Caco-2 (cell line): ENCODE data around the gene PRDM11. TPM values are rescaled to one million over a fixed set of nuclear protein-coding genes. Genes with fewer than 3 reads are reported as not detected.

Experiments
- BruUV-seq: library from RNA; stranded (reverse); fragments of 400-500 nt; replicated peaks from 2 replicates; lab custom pipeline; 2021; lab: Mats Ljungman, UMichigan
- CTCF ChIA-PET: fragments of 300-600 bp; sonication (Branson Sonifier 250); formaldehyde crosslinking; loops from one replicate; lab custom pipeline; 2022; ENCODE audit warnings: antibody characterized with exemption; lab: Charles Lee
- POLR2A ChIA-PET: fragments of 300-600 bp; sonication (Branson Sonifier 250); formaldehyde crosslinking; loops from one replicate; lab custom pipeline; 2022; ENCODE audit warnings: antibody characterized with exemption; lab: Charles Lee
- DNase-seq, 2 experiments: peaks; one replicate each; pipeline versions ENCODE4 v3.0.0 to v3.0.0-alpha.2; 2020 to 2022
- H3K27me3 ChIP-seq: replicated peaks from 2 replicates; pipeline ENCODE4 v1.6.0; 2011; ENCODE audit warnings: low read length; ENCODE audit not compliant: control insufficient read depth, insufficient read depth
- H3K36me3 ChIP-seq: 2 replicates; pipeline ENCODE4 v1.5.1; 2011; ENCODE audit warnings: low read length; ENCODE audit not compliant: control insufficient read depth, insufficient read depth
- H3K4me1 ChIP-seq: fragments of 250-450 bp; sonication (Bioruptor Pico); 2 replicates; pipeline ENCODE4 v1.5.1; 2020; ENCODE audit warnings: mild to moderate bottlenecking
- H3K4me3 ChIP-seq: 2 replicates; pipeline ENCODE4 v1.5.1; 2011; ENCODE audit warnings: low read depth, mild to moderate bottlenecking, control low read depth, low read length
- H3K9me3 ChIP-seq: fragments of 250-450 bp; sonication (Bioruptor Pico); 2 replicates; pipeline ENCODE4 v1.5.1; 2020; ENCODE audit warnings: mild to moderate bottlenecking, moderate library complexity
- H3K27ac Mint-ChIP-seq: one replicate; pipeline ENCODE4 v1.8.0; 2022; ENCODE audit warnings: mixed read lengths; ENCODE audit not compliant: unreplicated experiment
- H3K27me3 Mint-ChIP-seq: one replicate; pipeline ENCODE4 v1.8.0; 2022; ENCODE audit warnings: mixed read lengths; ENCODE audit not compliant: insufficient read depth, unreplicated experiment
- H3K36me3 Mint-ChIP-seq: one replicate; pipeline ENCODE4 v1.8.0; 2022; ENCODE audit warnings: mild to moderate bottlenecking, mixed read lengths; ENCODE audit not compliant: insufficient read depth, unreplicated experiment
- H3K4me1 Mint-ChIP-seq: one replicate; pipeline ENCODE4 v1.8.0; 2022; ENCODE audit warnings: low read depth, mixed read lengths; ENCODE audit not compliant: unreplicated experiment
- H3K4me3 Mint-ChIP-seq: one replicate; pipeline ENCODE4 v1.8.0; 2022; ENCODE audit warnings: mild to moderate bottlenecking, moderate library complexity, mixed read lengths; ENCODE audit not compliant: unreplicated experiment
- H3K9me3 Mint-ChIP-seq: one replicate; pipeline ENCODE4 v1.8.0; 2022; ENCODE audit warnings: mixed read lengths; ENCODE audit not compliant: unreplicated experiment
- CTCF ChIP-seq, 2 experiments: fragments of 200-600 bp in 1 of 2; IDR thresholded peaks; 1 replicate in 1 of 2; 2 replicates in 1 of 2; pipeline versions ENCODE4 v1.5.1 to v1.8.0; 2011 to 2022; ENCODE audit warnings: antibody characterized with exemption in 1 of 2, control low read depth in 1 of 2, inconsistent platforms in 1 of 2, low read depth in 1 of 2, low read length in 1 of 2, mild to moderate bottlenecking in 1 of 2, moderate library complexity in 1 of 2; ENCODE audit not compliant: insufficient read depth in 1 of 2, severe bottlenecking in 1 of 2, unreplicated experiment in 1 of 2
- intact Hi-C: fragments of 100-400 bp; cut with micrococcal nuclease; formaldehyde crosslinking; loops from one replicate; pipeline ENCODE4 v1.10.0; 2022; ENCODE audit not compliant: unreplicated experiment
- total RNA-seq: library from RNA; stranded (reverse); gene quantifications from 2 replicates; pipeline ENCODE4 v1.2.3, GENCODE V29; 2022

Gene PRDM11
- total RNA-seq, 1 experiment from 2014 or later: 11.8 TPM

- no peak overlapping the region for H3K27ac Mint-ChIP-seq
Measured at GRCh38 chr11:45253640-45254039, 107.2 kb downstream of the PRDM11 start.

GRCh38 chr11:45254070-45254469 is 107.6 kb downstream of the PRDM11 start:
- TF ChIP-seq CTCF (IDR thresholded peaks at IDR 0.05; ENCODE audit: insufficient read depth in 1 of 2, low read depth in 1 of 2, low read length in 1 of 2, severe bottlenecking in 1 of 2, unreplicated experiment in 1 of 2): no peak
- intact Hi-C loops: loop anchor here (5.0 kb wide), 1 partner anchor 88 kb away; no protein-coding TSS in a partner anchor
- Mint-ChIP-seq H3K4me1 (no peaks in the 10 kb centered on the region), H3K27ac (no peak overlapping the region), H3K27me3 (peaks cover 6% of the 10 kb centered on the region), H3K4me3 (no peak overlapping the region), H3K9me3 (no peaks in the 10 kb centered on the region), H3K36me3 (peaks cover 6% of the 10 kb centered on the region)
- H3K27me3 ChIP-seq: no peaks in the 10 kb centered on the region
- H3K36me3 ChIP-seq: no peaks in the 10 kb centered on the region
- no peak overlapping the region for H3K4me3 ChIP-seq
- POLR2A ChIA-PET: no interaction called here
- no TSS peak for BruUV-seq
- no peak for DNase-seq
- no peaks in the 10 kb centered on the region for H3K9me3 ChIP-seq
- H3K4me1 ChIP-seq: no peaks in the 10 kb centered on the region
- CTCF ChIA-PET: no interaction called here

More at GRCh38 chr11:45253640-45254039, 107.2 kb downstream of the PRDM11 start:
- no peaks in the 10 kb centered on the region for H3K9me3 Mint-ChIP-seq
- no peak for DNase-seq
- no peak overlapping the region for H3K4me3 ChIP-seq
- no TSS peak for BruUV-seq
- H3K27me3 ChIP-seq: no peaks in the 10 kb centered on the region
- TF ChIP-seq CTCF (IDR thresholded peaks at IDR 0.05; ENCODE audit: insufficient read depth in 1 of 2, low read depth in 1 of 2, low read length in 1 of 2, severe bottlenecking in 1 of 2, unreplicated experiment in 1 of 2): no peak
- H3K36me3 ChIP-seq: no peaks in the 10 kb centered on the region
- CTCF ChIA-PET: interaction anchor here (1.6 kb wide), 1 partner anchor 17 kb away, joined by 4 read pairs; no protein-coding TSS in a partner anchor
- H3K27me3 Mint-ChIP-seq: peaks cover 6% of the 10 kb centered on the region
- no peak overlapping the region for H3K4me3 Mint-ChIP-seq
- no peaks in the 10 kb centered on the region for H3K4me1 Mint-ChIP-seq
- no peaks in the 10 kb centered on the region for H3K9me3 ChIP-seq
- intact Hi-C loops: loop anchor here (5.0 kb wide), 1 partner anchor 89 kb away; no protein-coding TSS in a partner anchor
- POLR2A ChIA-PET: no interaction called here
- no peaks in the 10 kb centered on the region for H3K4me1 ChIP-seq
- peaks cover 6% of the 10 kb centered on the region for H3K36me3 Mint-ChIP-seq

- Mint-ChIP-seq H3K27ac (no peak overlapping the region), H3K4me3 (no peak overlapping the region), H3K27me3 (peaks cover 6% of the 10 kb centered on the region), H3K4me1 (no peaks in the 10 kb centered on the region), H3K9me3 (no peaks in the 10 kb centered on the region), H3K36me3 (peaks cover 6% of the 10 kb centered on the region)
- ChIA-PET POLR2A (no interaction called here), CTCF (no interaction called here)
- Histone ChIP-seq H3K4me3 (no peak overlapping the region), H3K9me3 (peaks cover under 1% of the 10 kb centered on the region; the same call in 1 of the 2 replicates), H3K36me3 (no peaks in the 10 kb centered on the region), H3K4me1 (no peaks in the 10 kb centered on the region), H3K27me3 (no peaks in the 10 kb centered on the region)
- intact Hi-C loops: no loop called here
- BruUV-seq: no TSS peak
- TF ChIP-seq CTCF (IDR thresholded peaks at IDR 0.05; ENCODE audit: insufficient read depth in 1 of 2, low read depth in 1 of 2, low read length in 1 of 2, severe bottlenecking in 1 of 2, unreplicated experiment in 1 of 2): no peak
- no peak for DNase-seq
Measured at GRCh38 chr11:45258982-45259530, 112.6 kb downstream of the PRDM11 start.
